Measurements from ENCODE around the gene ADSL. TPM values are rescaled to one million over a fixed set of nuclear protein-coding genes. Genes with fewer than 3 reads are reported as not detected.

The ADSL gene
- total RNA-seq, 1 experiment from 2014 or later = 210 TPM

DNA sequence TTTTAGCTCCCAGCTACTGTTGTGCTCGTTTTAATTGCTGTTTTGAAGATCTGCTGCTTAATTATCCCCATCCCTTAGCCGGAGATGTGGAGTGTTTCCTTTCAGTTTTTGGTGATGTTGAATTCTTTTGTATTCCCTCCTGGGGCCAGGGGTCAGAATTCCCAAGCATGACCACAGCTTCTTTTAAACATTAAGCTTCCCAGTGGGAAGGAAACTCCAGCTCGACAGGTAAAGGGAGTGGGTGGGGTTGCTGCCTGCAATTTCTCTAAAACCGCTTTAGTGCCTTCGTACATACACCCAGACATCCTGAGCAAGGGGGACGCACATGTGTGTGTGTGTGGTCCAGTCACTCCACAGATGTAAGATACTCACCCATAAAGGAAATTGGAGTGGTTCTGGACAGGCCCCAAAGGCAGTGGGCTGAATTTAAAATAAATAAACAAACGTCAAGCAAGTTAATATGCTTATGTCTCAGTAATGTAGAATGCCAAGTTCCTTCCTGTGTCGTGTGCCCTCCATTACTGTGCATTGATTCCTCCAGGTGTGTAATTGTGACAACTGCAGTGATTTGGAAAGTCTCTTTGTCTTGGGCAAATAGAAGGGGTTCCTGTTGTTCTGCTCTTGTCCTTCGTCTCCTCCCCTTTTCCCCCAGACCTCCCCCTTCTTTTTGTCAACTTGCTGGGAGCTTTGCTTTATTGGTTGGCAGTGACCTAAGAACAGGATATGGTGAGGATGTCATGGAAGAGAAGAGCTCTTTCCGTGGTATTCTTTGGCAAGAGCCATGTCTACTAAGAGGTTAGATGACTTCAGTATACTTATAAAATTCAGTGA is 19.2 kb upstream of the ADSL start:
- no peak for DNase-seq (ENCODE audit: low read depth)

DNA sequence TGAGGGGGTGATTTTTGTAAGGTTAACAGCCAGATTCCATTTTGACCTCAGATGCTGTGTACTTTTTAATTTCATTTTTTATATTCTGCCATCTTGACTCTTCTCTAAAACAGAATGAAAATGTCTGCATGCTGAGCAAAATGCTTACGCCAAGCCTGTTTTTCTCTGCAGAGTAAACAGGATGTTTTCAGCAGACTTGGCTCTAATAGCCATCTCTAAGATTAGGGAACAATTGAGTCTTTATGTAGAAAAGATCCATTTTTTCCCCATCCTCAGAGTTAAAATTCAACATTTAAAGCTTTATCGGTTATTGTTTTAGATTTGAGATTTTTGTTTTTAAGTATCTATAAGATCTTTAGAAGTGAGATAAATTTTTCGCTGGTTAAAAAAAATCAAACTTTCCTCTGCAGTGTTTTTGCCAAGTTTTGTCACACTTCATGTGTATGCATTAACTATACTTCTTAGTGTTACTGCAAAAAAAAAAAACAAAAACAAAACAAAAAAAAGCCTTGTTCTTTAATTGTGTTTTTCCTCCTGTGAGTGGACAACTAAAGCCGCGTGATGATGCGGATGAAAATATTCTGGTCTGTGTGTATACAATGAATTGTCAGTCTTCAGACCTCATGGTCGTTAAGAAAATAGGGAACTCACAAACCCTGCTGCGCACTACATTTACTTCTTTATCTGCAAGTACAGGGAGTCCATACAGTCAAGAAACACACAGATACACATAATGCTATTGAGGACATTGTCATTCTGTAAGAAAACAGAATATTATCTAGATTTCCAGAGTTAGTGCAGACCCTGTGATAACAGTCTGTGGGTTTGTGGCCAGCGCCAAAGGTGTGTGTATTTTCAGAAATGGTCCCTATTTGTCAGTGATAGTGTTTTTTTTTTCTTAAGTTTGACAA is 17.5 kb upstream of the ADSL start:
- no peak for DNase-seq (ENCODE audit: low read depth)

DNA sequence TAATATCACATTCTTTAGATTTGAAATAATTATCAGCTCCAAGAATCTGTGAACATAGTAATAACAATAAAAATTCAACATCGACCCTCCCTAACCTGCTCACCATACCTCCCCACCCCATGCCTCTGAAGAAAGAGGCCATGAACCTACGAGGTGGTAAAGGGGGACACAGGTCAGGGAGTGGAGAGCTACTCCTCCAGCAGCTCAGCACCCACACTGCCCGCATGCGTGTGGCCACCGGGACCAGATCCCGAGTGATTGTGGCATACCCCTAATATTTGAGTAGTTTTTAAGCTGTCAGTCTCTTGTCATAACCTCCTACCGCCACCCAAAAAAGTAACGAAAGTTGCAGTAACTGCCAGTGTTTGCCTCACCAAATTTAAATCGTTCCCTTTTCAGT is 16.8 kb upstream of the ADSL start:
- no peak for DNase-seq (ENCODE audit: low read depth)

DNA sequence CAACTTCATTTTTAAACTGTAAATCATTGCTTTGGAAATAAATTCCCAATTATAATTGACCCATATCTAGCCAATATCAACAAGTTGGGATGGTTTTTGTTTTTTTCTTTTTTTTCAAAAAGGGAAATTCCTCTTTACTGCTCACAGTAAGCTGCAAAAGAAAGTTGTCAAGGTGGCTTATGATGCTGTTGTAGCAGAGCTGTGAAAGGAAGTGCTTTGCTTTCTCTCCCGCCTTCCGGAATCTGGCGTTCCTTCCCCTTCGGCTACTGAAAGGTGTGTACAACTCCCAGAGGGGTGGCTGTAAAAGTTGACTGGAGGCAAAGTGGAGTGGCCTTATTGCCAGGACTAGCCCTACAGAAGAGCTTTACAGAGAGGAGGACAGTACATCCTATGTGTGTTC is 16.2 kb upstream of the ADSL start:
- DNase-seq (ENCODE audit: low read depth) = no peak

DNA sequence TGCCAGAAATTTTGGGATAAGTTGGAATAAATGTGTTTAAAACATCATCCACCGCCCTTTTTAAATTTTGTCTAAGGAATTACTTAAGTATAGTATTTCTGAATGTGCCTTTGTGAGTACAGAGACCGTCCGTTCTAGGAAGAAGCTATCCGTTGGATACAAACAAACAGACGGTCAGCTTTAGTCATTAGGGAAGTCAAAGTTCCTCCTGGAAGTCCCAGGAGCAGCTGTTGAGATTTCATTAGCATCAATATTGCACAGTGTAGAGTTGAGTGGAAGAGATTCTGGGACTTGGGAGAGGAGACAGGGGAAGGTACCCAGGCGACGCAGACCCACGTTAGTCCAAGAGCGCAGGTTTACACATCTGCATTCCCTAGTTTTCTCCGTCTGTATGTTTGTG is 15.7 kb upstream of the ADSL start:
- no peak for DNase-seq (ENCODE audit: low read depth)

DNA sequence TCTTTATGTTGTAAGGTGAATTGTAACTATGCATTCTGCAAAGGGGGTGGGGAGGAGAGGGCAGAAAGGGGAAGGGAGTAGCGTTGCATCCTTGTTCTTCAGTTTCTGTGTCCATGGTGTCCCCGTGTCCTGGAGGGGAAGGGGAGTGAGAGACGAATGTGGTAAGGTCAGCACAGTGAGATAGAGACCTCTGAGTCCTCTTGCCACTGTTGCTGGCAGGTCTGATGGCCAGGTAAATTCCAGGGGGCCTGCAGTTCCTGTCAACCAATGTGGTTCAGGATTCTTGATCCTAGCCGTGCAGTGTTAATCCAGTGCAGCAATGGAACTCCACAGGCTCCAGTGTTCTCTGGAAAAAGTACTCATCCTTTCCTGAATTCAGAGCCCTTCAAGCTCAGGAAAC is 14.6 kb upstream of the ADSL start:
- DNase-seq (ENCODE audit: low read depth) = no peak

DNA sequence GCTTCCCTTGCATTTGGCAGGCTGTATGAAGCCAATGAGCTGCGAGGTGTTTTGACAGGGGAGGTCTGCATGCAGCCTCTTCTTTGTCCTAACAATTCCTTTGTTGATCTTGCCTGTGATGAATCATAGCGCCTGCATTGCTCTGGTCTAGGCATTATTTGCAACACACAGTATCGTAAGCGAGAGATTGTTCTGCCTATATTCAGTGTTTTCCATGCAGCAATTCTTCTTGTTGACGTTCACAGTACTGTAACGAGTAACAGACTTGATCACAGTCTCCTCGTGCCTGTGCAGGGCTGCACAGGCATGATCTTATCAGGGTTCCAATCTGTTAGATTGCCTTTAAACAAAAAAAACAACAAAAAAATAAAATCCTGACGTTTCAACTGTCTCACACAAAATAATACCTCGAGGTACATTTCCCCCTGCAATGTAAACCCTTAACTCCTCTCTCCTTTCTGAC is 13.9 kb upstream of the ADSL start:
- DNase-seq (ENCODE audit: low read depth) = no peak

DNA sequence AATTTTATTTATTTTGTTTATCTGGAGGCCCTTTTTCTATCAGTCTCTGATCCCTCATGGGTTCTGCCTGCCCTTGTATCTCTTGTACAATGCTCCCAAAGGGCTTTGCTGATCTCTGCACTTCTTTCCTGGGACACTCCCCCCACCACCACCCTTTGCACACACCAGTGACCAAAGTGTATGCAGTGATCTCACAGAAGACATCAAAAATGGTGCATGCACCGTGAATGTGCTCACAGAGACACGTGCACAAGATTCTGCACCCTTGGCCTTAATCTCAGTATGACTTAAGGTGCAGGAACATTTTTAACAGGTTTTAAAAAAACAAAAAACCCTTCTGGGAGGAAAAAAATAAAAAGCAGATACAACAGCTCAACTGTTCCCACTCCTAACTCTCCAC is 12.2 kb upstream of the ADSL start:
- no peak for DNase-seq (ENCODE audit: low read depth)

DNA sequence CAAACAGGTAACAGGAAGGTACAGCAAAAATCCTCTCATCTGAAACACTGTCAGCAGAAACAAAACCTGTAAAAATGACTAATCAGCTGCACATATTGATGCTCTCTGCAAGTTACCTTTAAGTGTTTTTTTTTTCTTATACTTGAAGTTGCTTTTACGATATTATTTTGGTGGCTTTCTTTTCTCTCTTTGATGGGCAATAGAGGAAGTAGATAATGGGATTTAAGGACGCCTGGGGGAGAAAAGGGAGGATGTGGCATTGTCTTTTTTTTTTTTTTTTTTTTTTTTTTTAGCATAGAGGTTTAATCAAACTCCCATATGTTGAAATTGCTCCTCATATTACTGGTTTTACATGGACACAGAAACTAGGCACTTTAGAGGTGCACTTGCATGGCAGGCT is 11.4 kb upstream of the ADSL start:
- DNase-seq (ENCODE audit: low read depth) = no peak

DNA sequence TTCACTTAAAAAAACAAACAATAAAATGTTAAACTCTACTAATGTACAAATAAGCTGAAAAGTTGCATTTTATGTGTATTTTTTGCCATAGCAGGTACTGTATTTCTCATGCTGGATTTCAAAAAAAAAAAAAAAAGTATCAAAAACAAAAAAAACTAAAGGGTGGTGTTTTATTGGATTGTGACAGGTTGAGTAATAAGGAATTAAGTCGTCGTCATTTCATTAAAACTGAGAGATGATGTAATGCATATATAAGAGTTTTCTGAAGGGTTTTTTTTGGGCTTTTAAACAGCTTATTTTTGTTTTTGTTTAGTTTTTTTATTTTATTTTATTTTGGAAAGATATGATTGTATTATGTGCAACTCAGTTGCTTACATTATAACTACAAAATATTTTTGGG is 10.9 kb upstream of the ADSL start:
- no peak for DNase-seq (ENCODE audit: low read depth)

DNA sequence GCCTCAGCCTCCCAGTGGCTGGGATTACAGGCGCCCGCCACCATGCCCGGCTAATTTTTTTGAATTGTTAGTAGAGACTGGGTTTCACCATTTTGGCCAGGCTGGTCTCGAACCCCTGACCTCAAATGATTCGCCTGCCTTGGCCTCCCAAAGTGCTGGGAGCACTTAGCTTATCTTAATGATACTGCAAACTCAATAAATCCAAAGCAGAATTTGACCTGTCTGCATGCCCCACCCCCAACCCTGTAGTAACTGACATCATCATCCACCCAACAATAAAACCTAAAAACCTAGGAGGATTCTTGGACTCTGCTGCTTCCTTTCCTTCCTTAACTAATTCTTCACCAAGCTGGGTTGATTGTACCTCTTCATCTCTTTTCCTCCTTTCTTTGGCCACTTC is 6.3 kb upstream of the ADSL start:
- DNase-seq (ENCODE audit: low read depth) = no peak

DNA sequence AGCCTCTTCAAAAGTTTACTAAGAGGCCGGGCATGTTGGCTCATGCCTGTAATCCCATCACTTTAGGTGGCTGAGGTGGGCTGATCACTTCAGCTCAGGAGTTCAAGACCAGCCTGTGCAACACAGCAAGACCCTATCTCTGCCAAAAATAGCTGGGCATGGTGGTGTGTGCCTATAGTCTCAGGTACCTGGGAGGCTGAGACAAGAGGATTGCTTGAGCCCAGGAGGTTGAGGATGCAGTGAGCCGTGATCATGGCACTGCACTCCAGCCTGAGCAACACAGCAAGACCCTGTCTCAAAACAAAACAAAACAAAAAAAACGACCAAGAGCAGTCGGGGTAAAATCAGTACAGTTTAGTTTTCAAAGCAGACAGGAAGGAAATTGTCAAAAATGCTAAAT is 4.7 kb upstream of the ADSL start:
- no peak for DNase-seq (ENCODE audit: low read depth)

DNA sequence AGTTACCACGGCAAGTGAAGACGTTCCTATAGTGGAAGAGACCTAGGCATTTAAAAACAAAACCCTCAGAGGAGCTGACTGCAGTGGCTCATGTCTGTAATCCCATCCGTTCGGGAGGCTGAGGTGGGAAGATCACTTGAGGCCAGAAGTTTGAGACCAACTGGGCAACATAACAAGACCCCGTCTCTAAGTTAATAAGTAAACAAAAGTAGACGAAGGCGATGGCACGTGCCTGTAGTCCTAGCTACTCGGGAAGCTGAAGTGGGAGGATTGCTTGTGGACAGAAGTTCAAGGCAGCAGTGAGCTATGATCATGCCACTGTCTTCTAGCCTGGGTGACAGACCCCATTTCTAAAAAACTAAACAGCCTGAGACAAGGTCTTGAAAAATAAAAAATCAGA is 3.8 kb upstream of the ADSL start:
- no peak for DNase-seq (ENCODE audit: low read depth)

DNA sequence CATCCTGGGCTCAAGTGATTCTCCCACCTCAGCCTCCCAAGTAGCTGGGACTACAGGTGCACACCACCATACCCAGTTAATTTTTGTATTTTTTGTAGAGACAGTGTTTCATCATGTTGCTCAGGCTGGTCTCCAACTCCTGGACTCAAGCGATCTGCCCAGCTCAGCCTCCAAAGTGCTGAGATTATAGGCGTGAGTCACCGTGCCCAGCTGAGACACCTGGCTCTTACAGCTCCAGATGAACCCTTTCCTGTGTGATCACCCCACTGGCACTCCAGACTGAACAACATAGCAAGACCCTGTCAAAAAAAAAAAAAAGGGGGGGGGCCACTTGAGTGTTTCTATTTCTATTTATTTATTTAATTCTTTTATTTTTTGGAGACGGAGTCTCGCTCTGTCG is 1.0 kb upstream of the ADSL start:
- DNase-seq (ENCODE audit: low read depth) = peak; percentile 40

DNA sequence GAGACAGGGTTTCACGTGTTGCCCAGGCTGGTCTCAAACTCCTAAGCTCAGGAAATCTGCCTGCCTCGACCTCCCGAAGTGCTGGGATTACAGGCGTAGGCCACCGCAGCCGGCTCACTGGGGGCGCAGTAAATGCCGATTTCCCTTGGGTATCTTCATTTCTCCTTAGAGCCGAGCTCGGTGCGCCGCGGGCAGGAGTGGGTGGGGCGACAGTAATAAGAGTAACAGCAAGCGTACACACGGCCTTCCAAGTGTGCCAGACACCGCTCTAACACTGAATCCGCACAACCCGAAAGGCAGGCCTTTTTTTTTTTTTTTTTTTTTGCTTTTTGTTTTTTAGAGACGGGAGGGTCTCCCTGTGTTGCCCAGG is 500 bp upstream of the ADSL start:
- no peak for DNase-seq (ENCODE audit: low read depth)

DNA sequence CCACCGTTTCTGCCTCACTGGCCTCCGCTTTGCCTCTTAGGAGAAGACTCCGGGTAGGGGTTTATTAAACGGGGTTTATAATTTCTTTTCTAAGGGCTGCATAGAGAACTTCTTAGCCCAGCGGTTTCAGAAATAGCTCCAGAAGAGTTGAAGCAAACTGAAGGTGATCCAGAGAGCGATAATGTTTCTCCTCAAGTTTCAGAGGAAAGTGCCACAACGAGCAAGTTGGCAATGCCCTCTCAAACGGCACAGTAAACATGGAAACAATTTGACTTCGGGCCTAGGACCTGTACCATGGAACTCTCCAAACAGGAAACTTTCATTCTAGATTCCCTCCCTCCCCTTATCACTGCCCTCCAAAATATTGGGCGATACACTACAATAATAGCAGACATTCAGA is 1.0 kb downstream of the ADSL start:
- DNase-seq (ENCODE audit: low read depth) = no peak

DNA sequence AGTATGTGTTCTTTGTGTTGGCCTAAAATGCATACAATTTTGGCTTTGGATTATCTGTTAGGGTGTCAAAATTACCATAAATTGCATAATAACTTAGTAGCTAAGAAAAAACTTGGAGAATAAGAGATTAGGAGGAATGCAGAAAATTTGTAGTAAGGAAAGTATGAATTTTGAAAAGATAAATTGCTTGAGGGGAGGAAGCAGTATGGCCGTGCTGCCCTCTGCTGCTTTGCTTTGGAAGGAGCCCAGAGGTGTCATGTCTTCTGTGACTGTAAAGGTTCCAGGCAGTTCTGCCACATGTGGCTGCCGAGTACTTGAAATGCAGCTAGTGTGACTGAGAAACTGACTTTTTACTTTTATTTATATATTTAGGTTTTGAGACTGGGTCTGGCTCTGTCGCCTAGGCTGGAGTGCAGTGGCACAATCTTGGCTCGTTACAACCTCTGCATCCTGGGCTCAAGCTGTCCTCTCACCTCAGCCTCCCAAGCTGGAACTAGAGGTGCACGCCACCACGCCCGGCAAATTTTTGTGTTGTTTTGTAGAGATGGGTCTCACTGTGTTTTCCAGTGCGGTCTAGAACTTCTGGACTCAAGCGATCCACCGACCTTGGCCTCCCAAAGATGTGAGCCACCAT is 1.8 kb downstream of the ADSL start:
- DNase-seq (ENCODE audit: low read depth) = peak; percentile 51

DNA sequence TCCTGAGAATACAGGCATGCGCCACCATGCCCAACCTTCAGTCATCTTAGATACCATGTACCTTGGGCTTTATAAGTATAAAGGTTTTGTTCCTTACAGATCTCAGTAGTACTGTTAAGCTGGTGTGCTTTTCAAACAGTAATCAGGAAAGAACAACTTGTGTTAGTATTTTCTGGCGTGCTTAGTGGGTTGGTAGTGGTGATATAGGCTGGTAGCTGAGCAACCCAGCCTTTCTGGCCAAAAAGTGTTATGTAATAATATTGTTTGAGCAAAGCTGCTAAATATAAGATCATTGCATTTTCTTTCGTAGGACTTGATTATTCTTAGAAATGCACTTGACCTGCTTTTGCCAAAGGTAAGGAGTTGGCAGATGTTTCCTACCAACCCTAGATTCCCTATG is 6.5 kb downstream of the ADSL start:
- DNase-seq (ENCODE audit: low read depth) = no peak

DNA sequence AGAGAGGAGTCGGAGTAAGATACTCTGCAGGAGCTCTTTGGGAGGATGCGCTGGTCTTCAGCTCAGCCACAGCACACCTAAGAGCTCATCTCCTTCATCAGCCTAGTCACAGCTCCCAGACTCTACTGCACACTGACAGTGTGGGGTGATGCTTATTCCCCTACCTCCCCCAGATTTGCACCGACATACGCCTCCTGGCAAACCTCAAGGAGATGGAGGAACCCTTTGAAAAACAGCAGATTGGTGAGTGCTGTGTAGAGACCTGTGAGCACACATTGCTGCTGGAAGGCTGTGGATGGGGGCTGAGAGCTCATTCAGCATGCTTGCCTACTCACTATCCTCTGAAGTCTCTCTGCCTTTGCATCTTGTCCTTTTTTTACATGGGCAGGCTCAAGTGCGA is 14.8 kb downstream of the ADSL start:
- DNase-seq (ENCODE audit: low read depth) = no peak

DNA sequence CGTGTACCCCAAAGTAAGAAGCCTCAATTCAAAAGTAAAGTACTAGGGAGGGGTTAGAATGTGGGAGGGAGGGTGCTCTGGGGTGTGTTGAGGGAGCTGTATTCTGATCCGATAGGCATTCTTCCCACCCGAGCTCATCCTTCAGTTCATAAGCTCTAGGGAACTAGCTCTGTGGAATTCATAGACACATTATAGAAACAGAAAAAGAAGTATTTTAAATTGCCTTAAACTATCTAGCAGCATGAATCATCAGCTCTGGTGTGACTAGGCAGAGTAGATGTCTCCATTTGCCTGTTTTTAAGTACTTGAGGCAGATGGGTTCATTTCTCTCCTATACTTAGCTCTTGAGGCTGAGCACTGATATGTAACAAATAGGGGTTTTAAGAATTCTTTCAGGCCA is 16.8 kb downstream of the ADSL start:
- peak; percentile 53 for DNase-seq (ENCODE audit: low read depth)

DNA sequence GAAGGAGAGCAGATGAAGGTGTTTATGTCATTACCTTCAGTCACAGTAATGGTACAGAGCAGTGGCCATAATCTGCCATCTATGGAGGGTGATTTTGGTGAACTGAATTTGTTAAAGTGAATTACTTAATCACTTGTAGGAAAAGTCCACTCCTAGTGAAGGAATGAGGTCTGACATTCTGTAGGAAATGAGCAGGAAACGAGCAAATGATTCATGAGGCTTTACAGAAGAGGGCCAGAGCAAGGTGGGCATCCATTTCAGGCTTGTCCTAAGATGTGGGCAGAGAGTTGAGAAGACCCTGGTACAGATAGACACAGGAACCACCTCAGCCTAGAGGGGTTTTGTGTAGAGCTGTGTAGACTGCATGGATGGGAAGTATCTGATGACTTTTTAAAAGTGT is 18.1 kb downstream of the ADSL start:
- no peak for DNase-seq (ENCODE audit: low read depth)

DNA sequence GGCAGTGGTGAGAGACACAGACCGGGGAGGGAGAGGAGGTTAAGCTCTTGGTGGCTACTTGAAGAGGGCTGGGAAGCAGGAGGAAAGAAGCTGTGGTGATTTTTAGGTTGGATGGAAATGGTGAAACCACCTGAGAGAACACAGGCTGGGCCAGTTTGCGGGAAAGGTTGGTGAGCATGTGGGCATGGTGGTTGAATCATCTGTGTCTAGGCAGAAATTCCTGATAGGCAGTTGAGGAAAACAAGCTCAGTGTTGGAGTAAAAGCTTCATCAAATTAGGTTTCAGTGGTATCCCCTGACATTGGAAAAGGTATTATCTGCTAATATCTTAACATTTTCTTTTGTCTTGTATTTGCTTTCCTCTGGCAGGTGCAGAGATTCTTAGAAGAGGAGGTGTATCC is 19.8 kb downstream of the ADSL start:
- DNase-seq (ENCODE audit: low read depth) = no peak

Measured in LHCN-M2 (cell line).